NB4 (cell line): ENCODE results near the gene ARHGAP12.

ENCODE experiments used
- DNase-seq: peaks from one replicate; pipeline ENCODE4 v3.0.0; 2010; ENCODE audit warnings: low read depth
- H3K4me3 ChIP-seq: one replicate; pipeline ENCODE4 v1.5.1; 2011; ENCODE audit warnings: mild to moderate bottlenecking, low read depth, low read length, moderate library complexity
- CTCF ChIP-seq: IDR thresholded peaks from one replicate; pipeline ENCODE4 v1.5.1; 2012; ENCODE audit warnings: low read depth, low read length
- MAX ChIP-seq: IDR thresholded peaks from 2 replicates; pipeline ENCODE4 v1.6.1; 2011; ENCODE audit warnings: low read depth, low read length
- MYC ChIP-seq: IDR thresholded peaks from 2 replicates; pipeline ENCODE4 v1.6.1; 2011; ENCODE audit warnings: low read depth, low read length
- POLR2A ChIP-seq: IDR thresholded peaks from 2 replicates; pipeline ENCODE4 v1.6.1; 2011; ENCODE audit warnings: mild to moderate bottlenecking; ENCODE audit not compliant: insufficient read length; ENCODE audit errors: extremely low read depth

The ARHGAP12 gene

GRCh38 chr10:31923389-31923788, 5.2 kb downstream of the ARHGAP12 start:
- no peak for DNase-seq
- no peak overlapping the region for H3K4me3 ChIP-seq
- TF ChIP-seq CTCF: no peak
- no peak for TF ChIP-seq MYC
- TF ChIP-seq MAX: no peak
- no peak for TF ChIP-seq POLR2A

GRCh38 chr10:31921031-31921430, 7.6 kb downstream of the ARHGAP12 start:
- TF ChIP-seq POLR2A (no peak), MAX (no peak), CTCF (no peak), MYC (no peak)
- H3K4me3 ChIP-seq: no peak overlapping the region
- DNase-seq: no peak

GRCh38 chr10:31920538-31920937, 8.1 kb downstream of the ARHGAP12 start:
- no peak overlapping the region for H3K4me3 ChIP-seq
- DNase-seq: no peak
- TF ChIP-seq MAX (no peak), CTCF (no peak)

- H3K4me3 ChIP-seq: no peak overlapping the region
- TF ChIP-seq POLR2A: no peak
- TF ChIP-seq MYC: no peak
- TF ChIP-seq CTCF: no peak
- no peak for TF ChIP-seq MAX
- DNase-seq: no peak
Measured at GRCh38 chr10:31918671-31919409, 9.8 kb downstream of the ARHGAP12 start.

GRCh38 chr10:31914370-31914769, 14.3 kb downstream of the ARHGAP12 start:
- no peak overlapping the region for H3K4me3 ChIP-seq
- TF ChIP-seq MYC (no peak), CTCF (no peak), MAX (no peak), POLR2A (no peak)
- no peak for DNase-seq
